ENCODE results near the gene PTGES.

PTGES gene

DNA sequence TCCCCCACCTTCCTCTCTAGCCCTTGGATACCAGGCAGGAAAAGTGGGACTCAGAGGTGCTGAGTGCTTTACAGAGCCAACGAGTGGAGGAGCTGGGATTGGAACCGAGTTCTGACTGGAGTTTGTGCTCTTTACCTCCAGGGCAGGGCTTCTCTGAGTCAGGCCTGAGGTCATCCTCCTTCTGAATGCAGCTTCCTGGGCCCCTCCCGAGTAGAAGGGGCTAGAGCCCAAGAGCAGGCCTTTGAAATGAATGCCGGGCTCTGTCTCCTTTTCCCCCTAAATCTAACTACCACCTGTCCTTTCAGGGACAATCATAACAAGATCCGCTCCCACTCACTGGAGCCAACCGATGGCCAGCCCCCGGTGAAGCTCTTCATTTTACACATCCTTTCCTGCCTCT is 12.7 kb downstream of the PTGES start:
- TF ChIP-seq EZH2phosphoT487 (IDR thresholded peaks at IDR 0.05; ENCODE audit: low read depth) = no peak
- TF ChIP-seq, protein P1, sequence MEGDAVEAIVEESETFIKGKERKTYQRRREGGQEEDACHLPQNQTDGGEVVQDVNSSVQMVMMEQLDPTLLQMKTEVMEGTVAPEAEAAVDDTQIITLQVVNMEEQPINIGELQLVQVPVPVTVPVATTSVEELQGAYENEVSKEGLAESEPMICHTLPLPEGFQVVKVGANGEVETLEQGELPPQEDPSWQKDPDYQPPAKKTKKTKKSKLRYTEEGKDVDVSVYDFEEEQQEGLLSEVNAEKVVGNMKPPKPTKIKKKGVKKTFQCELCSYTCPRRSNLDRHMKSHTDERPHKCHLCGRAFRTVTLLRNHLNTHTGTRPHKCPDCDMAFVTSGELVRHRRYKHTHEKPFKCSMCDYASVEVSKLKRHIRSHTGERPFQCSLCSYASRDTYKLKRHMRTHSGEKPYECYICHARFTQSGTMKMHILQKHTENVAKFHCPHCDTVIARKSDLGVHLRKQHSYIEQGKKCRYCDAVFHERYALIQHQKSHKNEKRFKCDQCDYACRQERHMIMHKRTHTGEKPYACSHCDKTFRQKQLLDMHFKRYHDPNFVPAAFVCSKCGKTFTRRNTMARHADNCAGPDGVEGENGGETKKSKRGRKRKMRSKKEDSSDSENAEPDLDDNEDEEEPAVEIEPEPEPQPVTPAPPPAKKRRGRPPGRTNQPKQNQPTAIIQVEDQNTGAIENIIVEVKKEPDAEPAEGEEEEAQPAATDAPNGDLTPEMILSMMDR (IDR thresholded peaks at IDR 0.05; ENCODE audit: low read depth, low read length) = no peak
- no peaks in the 10 kb centered on the region for H3K9me3 ChIP-seq (ENCODE audit: insufficient read depth, low read length)
- no peak overlapping the region for H3K27ac ChIP-seq (ENCODE audit: low read length)
- H3K4me3 ChIP-seq (ENCODE audit: low read length) = no peak overlapping the region
- no peaks in the 10 kb centered on the region for H3K79me2 ChIP-seq (ENCODE audit: low read length)
- H4K20me1 ChIP-seq (ENCODE audit: insufficient read depth, low read length) = no peaks in the 10 kb centered on the region
- H3K4me1 ChIP-seq (ENCODE audit: low read length) = peaks cover 9% of the 10 kb centered on the region
- no peaks in the 10 kb centered on the region for H3K27me3 ChIP-seq (ENCODE audit: low read depth, low read length)
- H2AFZ ChIP-seq (ENCODE audit: low read depth, low read length) = no peak overlapping the region
- no peak overlapping the region for H3K9ac ChIP-seq (ENCODE audit: low read length)
- H3K4me2 ChIP-seq (ENCODE audit: low read length) = no peak overlapping the region
- H3K36me3 ChIP-seq (replicated peaks; ENCODE audit: low read depth, low read length) = no peaks in the 10 kb centered on the region

DNA sequence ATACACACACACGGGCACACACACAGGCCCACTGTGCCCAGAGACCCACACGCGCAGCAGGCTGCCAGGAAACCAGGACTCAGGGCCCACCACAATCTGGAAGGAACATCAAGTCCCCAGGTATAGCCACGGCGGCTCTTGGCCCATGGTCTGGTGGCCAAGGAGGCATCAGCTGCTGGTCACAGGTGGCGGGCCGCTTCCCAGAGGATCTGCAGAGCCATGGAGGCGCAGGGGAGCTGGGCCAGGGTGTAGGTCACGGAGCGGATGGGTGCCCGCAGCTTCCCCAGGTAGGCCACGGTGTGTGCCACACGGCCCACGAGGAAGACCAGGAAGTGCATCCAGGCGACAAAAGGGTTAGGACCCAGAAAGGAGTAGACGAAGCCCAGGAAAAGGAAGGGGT is 13.4 kb downstream of the PTGES start:
- no peaks in the 10 kb centered on the region for H3K9me3 ChIP-seq (ENCODE audit: insufficient read depth, low read length)
- H2AFZ ChIP-seq (ENCODE audit: low read depth, low read length) = no peak overlapping the region
- no peaks in the 10 kb centered on the region for H4K20me1 ChIP-seq (ENCODE audit: insufficient read depth, low read length)
- H3K36me3 ChIP-seq (replicated peaks; ENCODE audit: low read depth, low read length) = no peaks in the 10 kb centered on the region
- H3K4me2 ChIP-seq (ENCODE audit: low read length) = no peak overlapping the region
- H3K27ac ChIP-seq (ENCODE audit: low read length) = no peak overlapping the region
- H3K4me3 ChIP-seq (ENCODE audit: low read length) = no peak overlapping the region
- no peak overlapping the region for H3K9ac ChIP-seq (ENCODE audit: low read length)
- peaks cover 9% of the 10 kb centered on the region for H3K4me1 ChIP-seq (ENCODE audit: low read length)
- no peaks in the 10 kb centered on the region for H3K79me2 ChIP-seq (ENCODE audit: low read length)
- TF ChIP-seq, protein P1 (IDR thresholded peaks at IDR 0.05; ENCODE audit: low read depth, low read length) = no peak
- no peak for TF ChIP-seq EZH2phosphoT487 (IDR thresholded peaks at IDR 0.05; ENCODE audit: low read depth)
- no peaks in the 10 kb centered on the region for H3K27me3 ChIP-seq (ENCODE audit: low read depth, low read length)

DNA sequence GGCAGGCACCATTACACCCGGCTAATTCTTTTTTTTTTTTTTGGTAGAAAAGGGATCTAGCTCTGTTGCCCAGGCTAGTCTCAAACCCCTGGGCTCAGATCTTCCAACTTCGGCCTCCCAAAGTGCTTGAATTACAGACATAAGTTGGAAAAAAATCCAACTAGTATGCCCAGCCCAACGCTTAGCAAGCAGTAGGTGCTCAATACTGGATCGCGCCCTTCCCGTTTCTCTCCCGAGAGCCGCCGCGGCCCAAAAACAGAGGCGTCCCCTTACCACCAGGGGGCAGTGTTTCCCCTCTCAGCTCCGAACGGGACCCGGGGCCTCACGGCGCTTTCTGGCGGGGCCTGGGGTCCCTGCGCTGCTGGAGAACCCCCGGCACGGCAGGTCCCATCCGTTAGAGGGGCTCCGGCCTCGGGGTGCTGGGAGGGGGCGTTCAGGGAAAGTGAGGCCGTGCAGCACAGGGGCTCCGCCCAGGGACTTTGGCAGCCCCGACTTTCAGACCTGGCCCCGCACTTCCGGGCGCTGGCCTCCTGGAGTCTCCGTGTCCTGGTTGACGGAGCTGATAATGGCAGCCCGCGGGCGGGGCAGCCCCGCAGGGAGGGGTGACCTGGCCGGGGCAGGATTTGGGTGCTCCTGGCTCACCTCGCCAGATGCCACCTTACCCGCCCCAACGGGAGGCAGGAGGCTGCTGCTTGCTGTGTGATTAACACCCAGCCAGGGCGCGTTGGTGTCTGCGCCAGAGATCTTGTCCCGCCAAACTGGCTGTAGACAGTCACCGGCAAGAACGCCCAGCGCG is 15.2 kb downstream of the PTGES start:
- H3K4me1 ChIP-seq (ENCODE audit: low read length) = peaks cover 9% of the 10 kb centered on the region
- H2AFZ ChIP-seq (ENCODE audit: low read depth, low read length) = peak overlapping the region; percentile 91
- 0 out of 2 replicates have a peak, but pooled peaks cover under 1% of the 10 kb centered on the region for H3K27me3 ChIP-seq (ENCODE audit: low read depth, low read length)
- H3K9me3 ChIP-seq (ENCODE audit: insufficient read depth, low read length) = no peaks in the 10 kb centered on the region
- H3K79me2 ChIP-seq (ENCODE audit: low read length) = no peaks in the 10 kb centered on the region
- peak overlapping the region; percentile 77 for H3K4me3 ChIP-seq (ENCODE audit: low read length)
- H3K36me3 ChIP-seq (replicated peaks; ENCODE audit: low read depth, low read length) = no peaks in the 10 kb centered on the region
- no peaks in the 10 kb centered on the region for H4K20me1 ChIP-seq (ENCODE audit: insufficient read depth, low read length)
- TF ChIP-seq, protein P1 (IDR thresholded peaks at IDR 0.05; ENCODE audit: low read depth, low read length) = peak; percentile 86
- no peak for TF ChIP-seq EZH2phosphoT487 (IDR thresholded peaks at IDR 0.05; ENCODE audit: low read depth)
- peak overlapping the region; percentile 16; the same call in 1 of the 2 replicates for H3K27ac ChIP-seq (ENCODE audit: low read length)
- H3K9ac ChIP-seq (ENCODE audit: low read length) = peak overlapping the region; percentile 70
- peak overlapping the region; percentile 91 for H3K4me2 ChIP-seq (ENCODE audit: low read length)

DNA sequence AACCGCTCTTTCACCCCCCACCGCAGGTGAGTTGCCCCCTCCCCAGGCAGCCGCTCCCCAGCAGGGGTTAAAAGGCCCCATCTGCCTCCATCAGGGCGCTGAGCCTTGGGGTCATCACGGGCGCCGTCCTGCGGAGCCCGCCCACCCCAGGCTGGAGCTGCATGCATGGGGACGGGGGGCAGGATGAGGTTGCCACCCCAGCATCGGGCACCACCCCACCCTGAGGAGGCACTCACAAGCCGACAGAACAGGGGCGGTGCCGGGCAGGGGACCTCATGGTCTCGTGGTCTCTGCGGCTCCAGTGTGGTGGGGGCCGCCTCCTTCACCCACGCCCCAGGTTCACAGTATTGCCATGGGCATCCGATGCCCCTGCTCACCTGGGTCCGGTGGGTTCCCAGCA is 16.5 kb downstream of the PTGES start:
- Histone ChIP-seq H3K9me3 (ENCODE audit: insufficient read depth, low read length) (no peaks in the 10 kb centered on the region), H3K4me2 (ENCODE audit: low read length) (no peak overlapping the region), H3K4me3 (ENCODE audit: low read length) (no peak overlapping the region), H3K4me1 (ENCODE audit: low read length) (peaks cover 9% of the 10 kb centered on the region), H4K20me1 (ENCODE audit: insufficient read depth, low read length) (no peaks in the 10 kb centered on the region), H2AFZ (ENCODE audit: low read depth, low read length) (no peak overlapping the region), H3K27me3 (ENCODE audit: low read depth, low read length) (peaks cover 8% of the 10 kb centered on the region; the same call in 1 of the 2 replicates), H3K79me2 (ENCODE audit: low read length) (no peaks in the 10 kb centered on the region), H3K27ac (ENCODE audit: low read length) (no peak overlapping the region), H3K9ac (ENCODE audit: low read length) (no peak overlapping the region), H3K36me3 (replicated peaks; ENCODE audit: low read depth, low read length) (no peaks in the 10 kb centered on the region)
- TF ChIP-seq, protein P1 (IDR thresholded peaks at IDR 0.05; ENCODE audit: low read depth, low read length) = no peak
- no peak for TF ChIP-seq EZH2phosphoT487 (IDR thresholded peaks at IDR 0.05; ENCODE audit: low read depth)
